Activated T-cell treated with anti-CD3 and anti-CD28 coated beads, Interleukin-2, amount 50 U/mL, for 24 hours (primary cell): ENCODE measurements around the gene MAS1L.
"Not testable (repeated sequence)": the region's sequence is repeated elsewhere in the genome, so short reads cannot be mapped to it uniquely, and the experiment has no call there.

Experiments
- DNase-seq: peaks from one replicate; pipeline ENCODE4 v3.0.0-alpha.2; 2020
- H3K27ac Mint-ChIP-seq: 2 replicates; pipeline ENCODE4 v1.8.0; 2020; ENCODE audit warnings: mild to moderate bottlenecking, mixed read lengths
- H3K27me3 Mint-ChIP-seq: 2 replicates; pipeline ENCODE4 v1.8.0; 2020; ENCODE audit warnings: mixed read lengths
- H3K36me3 Mint-ChIP-seq: 2 replicates; pipeline ENCODE4 v1.8.0; 2020; ENCODE audit warnings: low read depth, mixed read lengths
- H3K4me1 Mint-ChIP-seq: 2 replicates; pipeline ENCODE4 v1.8.0; 2020; ENCODE audit warnings: low read depth, mixed read lengths
- H3K4me3 Mint-ChIP-seq: 2 replicates; pipeline ENCODE4 v1.8.0; 2020; ENCODE audit warnings: mild to moderate bottlenecking, moderate library complexity, mixed read lengths
- H3K9me3 Mint-ChIP-seq: 2 replicates; pipeline ENCODE4 v1.8.0; 2020; ENCODE audit warnings: mixed read lengths

The MAS1L gene

GRCh38 chr6:29479560-29479959, 8.2 kb downstream of the MAS1L start:
- Mint-ChIP-seq H3K4me1 (no peaks in the 10 kb centered on the region), H3K9me3 (no peaks in the 10 kb centered on the region), H3K36me3 (no peaks in the 10 kb centered on the region), H3K27ac (no peak overlapping the region), H3K27me3 (peaks cover 23% of the 10 kb centered on the region), H3K4me3 (no peak overlapping the region)
- DNase-seq = no peak

GRCh38 chr6:29478740-29479139, 9.0 kb downstream of the MAS1L start:
- no peak overlapping the region for H3K4me3 Mint-ChIP-seq
- H3K4me1 Mint-ChIP-seq = no peaks in the 10 kb centered on the region
- H3K36me3 Mint-ChIP-seq = no peaks in the 10 kb centered on the region
- no peaks in the 10 kb centered on the region for H3K9me3 Mint-ChIP-seq
- no peak overlapping the region for H3K27ac Mint-ChIP-seq
- DNase-seq = no peak
- peaks cover 19% of the 10 kb centered on the region for H3K27me3 Mint-ChIP-seq

- H3K27me3 Mint-ChIP-seq = peaks cover 17% of the 10 kb centered on the region
- DNase-seq = no peak
- no peak overlapping the region for H3K4me3 Mint-ChIP-seq
- no peaks in the 10 kb centered on the region for H3K9me3 Mint-ChIP-seq
- no peaks in the 10 kb centered on the region for H3K4me1 Mint-ChIP-seq
- H3K36me3 Mint-ChIP-seq = no peaks in the 10 kb centered on the region
- no peak overlapping the region for H3K27ac Mint-ChIP-seq
Observed at GRCh38 chr6:29477923-29478450, 9.8 kb downstream of the MAS1L start.

GRCh38 chr6:29474996-29475395, 12.8 kb downstream of the MAS1L start:
- H3K27me3 Mint-ChIP-seq = peaks cover 23% of the 10 kb centered on the region
- no peaks in the 10 kb centered on the region for H3K9me3 Mint-ChIP-seq
- H3K36me3 Mint-ChIP-seq = no peaks in the 10 kb centered on the region
- no peak overlapping the region for H3K27ac Mint-ChIP-seq
- no peak overlapping the region for H3K4me3 Mint-ChIP-seq
- DNase-seq = no peak
- no peaks in the 10 kb centered on the region for H3K4me1 Mint-ChIP-seq

DNA sequence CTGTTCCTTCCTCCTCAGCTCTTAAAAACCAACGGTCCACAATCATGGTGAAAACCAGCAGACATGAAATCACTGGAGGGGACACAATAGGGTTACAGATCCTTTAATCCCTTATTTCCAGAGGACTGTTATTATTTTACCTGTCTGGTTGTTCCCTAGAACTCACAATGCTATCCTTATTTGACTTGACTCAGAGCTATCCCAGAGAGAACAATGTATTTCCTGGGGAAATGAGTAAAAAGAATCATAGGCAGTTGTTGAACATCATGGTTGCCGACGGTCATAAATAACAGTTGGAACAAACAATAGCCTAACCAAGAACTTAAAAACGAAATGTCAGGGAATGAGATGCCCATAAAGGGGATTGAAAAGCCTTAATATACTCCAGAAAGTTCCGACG, 21.5 kb downstream of the MAS1L start:
- H3K4me3 Mint-ChIP-seq = no peak overlapping the region
- H3K27ac Mint-ChIP-seq = no peak overlapping the region
- H3K36me3 Mint-ChIP-seq = no peaks in the 10 kb centered on the region
- DNase-seq = no peak
- peaks cover 29% of the 10 kb centered on the region for H3K27me3 Mint-ChIP-seq
- H3K4me1 Mint-ChIP-seq = no peaks in the 10 kb centered on the region
- H3K9me3 Mint-ChIP-seq = no peaks in the 10 kb centered on the region

DNA sequence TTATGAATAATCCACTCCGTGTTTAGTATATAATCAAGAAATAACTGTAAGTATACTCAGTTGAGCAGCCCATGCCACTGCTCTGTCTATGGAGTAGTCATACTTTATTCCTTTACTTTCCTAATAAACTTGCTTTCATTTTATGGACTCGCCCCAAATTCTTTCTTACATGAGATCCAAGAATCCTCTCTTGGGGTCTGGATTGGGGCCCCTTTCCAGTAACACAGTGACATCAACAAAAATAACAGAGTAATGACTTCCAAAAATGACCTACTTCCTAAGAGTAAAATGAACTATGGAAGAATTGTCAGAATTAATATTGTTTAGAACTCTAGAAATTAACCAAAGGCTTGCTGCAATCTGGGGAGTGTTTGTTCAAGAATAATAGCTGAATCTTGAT, 22.0 kb downstream of the MAS1L start:
- H3K4me3 Mint-ChIP-seq = no peak overlapping the region
- no peaks in the 10 kb centered on the region for H3K36me3 Mint-ChIP-seq
- H3K27me3 Mint-ChIP-seq = peaks cover 27% of the 10 kb centered on the region
- H3K9me3 Mint-ChIP-seq = no peaks in the 10 kb centered on the region
- no peak overlapping the region for H3K27ac Mint-ChIP-seq
- DNase-seq = no peak
- H3K4me1 Mint-ChIP-seq = no peaks in the 10 kb centered on the region

GRCh38 chr6:29465279-29465678, 22.5 kb downstream of the MAS1L start:
- no peaks in the 10 kb centered on the region for H3K4me1 Mint-ChIP-seq
- H3K36me3 Mint-ChIP-seq = no peaks in the 10 kb centered on the region
- H3K4me3 Mint-ChIP-seq = no peak overlapping the region
- no peak overlapping the region for H3K27ac Mint-ChIP-seq
- H3K27me3 Mint-ChIP-seq = peaks cover 27% of the 10 kb centered on the region
- no peaks in the 10 kb centered on the region for H3K9me3 Mint-ChIP-seq
- DNase-seq = no peak

DNA sequence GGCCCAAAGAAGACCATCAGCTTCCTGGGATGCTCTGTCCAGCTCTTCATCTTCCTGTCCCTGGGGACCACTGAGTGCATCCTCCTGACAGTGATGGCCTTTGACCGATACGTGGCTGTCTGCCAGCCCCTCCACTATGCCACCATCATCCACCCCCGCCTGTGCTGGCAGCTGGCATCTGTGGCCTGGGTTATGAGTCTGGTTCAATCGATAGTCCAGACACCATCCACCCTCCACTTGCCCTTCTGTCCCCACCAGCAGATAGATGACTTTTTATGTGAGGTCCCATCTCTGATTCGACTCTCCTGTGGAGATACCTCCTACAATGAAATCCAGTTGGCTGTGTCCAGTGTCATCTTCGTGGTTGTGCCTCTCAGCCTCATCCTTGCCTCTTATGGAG, 25.7 kb downstream of the MAS1L start:
- no peaks in the 10 kb centered on the region for H3K36me3 Mint-ChIP-seq
- H3K4me3 Mint-ChIP-seq = no peak overlapping the region
- H3K9me3 Mint-ChIP-seq = no peaks in the 10 kb centered on the region
- no peak overlapping the region for H3K27ac Mint-ChIP-seq
- DNase-seq = no peak
- no peaks in the 10 kb centered on the region for H3K4me1 Mint-ChIP-seq
- H3K27me3 Mint-ChIP-seq = peaks cover 36% of the 10 kb centered on the region

GRCh38 chr6:29461021-29461814, 26.5 kb downstream of the MAS1L start:
- Mint-ChIP-seq H3K4me1 (no peaks in the 10 kb centered on the region), H3K36me3 (no peaks in the 10 kb centered on the region), H3K27ac (no peak overlapping the region), H3K9me3 (no peaks in the 10 kb centered on the region), H3K27me3 (peaks cover 36% of the 10 kb centered on the region), H3K4me3 (no peak overlapping the region)
- no peak for DNase-seq

DNA sequence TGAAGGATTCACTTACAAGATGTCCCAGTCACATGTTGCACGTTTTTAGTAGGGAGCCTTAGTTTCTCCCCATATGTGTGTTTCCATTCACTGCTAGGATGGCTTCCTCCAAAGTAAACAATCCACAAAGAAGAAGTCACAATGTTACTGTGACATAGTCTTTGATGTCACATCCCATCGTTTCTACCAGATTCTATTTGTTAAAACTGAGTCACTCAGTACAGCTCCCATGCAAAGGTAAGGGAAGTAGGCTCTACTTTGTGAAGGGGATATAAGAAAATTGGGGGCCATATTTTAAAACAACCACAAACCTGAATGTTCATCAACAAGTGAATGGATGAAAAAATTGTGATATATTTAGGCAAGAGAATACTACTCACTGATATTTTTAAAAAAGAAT, 30.8 kb downstream of the MAS1L start, which contains the start of the genes OR11A1 and OR2H1:
Gene OR11A1, minus strand, starts transcription at position 101 of the 400 bp plus-strand sequence. CDS start 29,430 bp downstream, outside the sequence.
Gene OR2H1, plus strand, starts transcription at position 185 of the 400 bp plus-strand sequence. CDS start 4,615 bp downstream, outside the sequence.
- H3K4me3 Mint-ChIP-seq = no peak within 1 kb of the TSS
- no peaks in the 10 kb centered on the region for H3K9me3 Mint-ChIP-seq
- H3K4me1 Mint-ChIP-seq = no peaks in the 10 kb centered on the region
- no peak within 1 kb of the TSS for H3K27ac Mint-ChIP-seq
- H3K36me3 Mint-ChIP-seq = no peaks in the 10 kb centered on the region
- DNase-seq = no peak
- H3K27me3 Mint-ChIP-seq = peaks cover 24% of the 10 kb centered on the region

GRCh38 chr6:29451471-29452193, 36.1 kb downstream of the MAS1L start:
- peaks cover 57% of the 10 kb centered on the region for H3K27me3 Mint-ChIP-seq
- DNase-seq = no peak

GRCh38 chr6:29447670-29448069, 40.1 kb downstream of the MAS1L start:
- H3K9me3 Mint-ChIP-seq = peaks cover 11% of the 10 kb centered on the region
- no peaks in the 10 kb centered on the region for H3K36me3 Mint-ChIP-seq
- H3K27me3 Mint-ChIP-seq = peaks cover 83% of the 10 kb centered on the region
- no peaks in the 10 kb centered on the region for H3K4me1 Mint-ChIP-seq
- H3K4me3 Mint-ChIP-seq = no peak overlapping the region
- DNase-seq = no peak
- H3K27ac Mint-ChIP-seq = no peak overlapping the region

More at GRCh38 chr6:29451471-29452193, 36.1 kb downstream of the MAS1L start:
- Mint-ChIP-seq H3K9me3 (peaks cover 7% of the 10 kb centered on the region), H3K36me3 (no peaks in the 10 kb centered on the region), H3K4me1 (no peaks in the 10 kb centered on the region), H3K27ac (no peak overlapping the region), H3K4me3 (no peak overlapping the region)

GRCh38 chr6:29444031-29444430, 43.7 kb downstream of the MAS1L start:
- H3K9me3 Mint-ChIP-seq, H3K4me3 Mint-ChIP-seq, H3K27ac Mint-ChIP-seq, H3K4me1 Mint-ChIP-seq, H3K36me3 Mint-ChIP-seq, DNase-seq: not testable (repeated sequence)
- H3K27me3 Mint-ChIP-seq = peaks cover 76% of the 10 kb centered on the region

DNA sequence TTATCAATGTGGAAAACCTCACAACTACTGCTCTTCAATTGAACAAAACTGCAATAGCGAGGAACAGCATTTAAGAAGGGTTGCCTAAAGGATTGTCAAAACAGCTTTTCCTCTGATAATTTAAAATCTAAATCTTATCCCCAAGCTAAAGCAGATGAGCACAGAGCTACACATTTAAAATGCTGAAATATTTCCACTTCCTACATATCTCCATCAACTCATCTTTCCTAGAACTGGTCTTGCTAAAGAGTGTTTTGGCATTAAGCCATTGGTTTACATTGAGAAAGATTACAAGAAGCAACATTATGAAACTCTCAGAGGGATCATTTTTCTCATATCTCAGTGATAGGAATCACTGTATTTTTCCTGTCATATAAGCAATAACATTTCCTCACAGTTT, 45.0 kb downstream of the MAS1L start:
- H3K4me3 Mint-ChIP-seq = no peak overlapping the region
- H3K36me3 Mint-ChIP-seq = no peaks in the 10 kb centered on the region
- no peak for DNase-seq
- H3K27me3 Mint-ChIP-seq = peaks cover 69% of the 10 kb centered on the region
- H3K27ac Mint-ChIP-seq = no peak overlapping the region
- H3K9me3 Mint-ChIP-seq = peaks cover 3% of the 10 kb centered on the region
- no peaks in the 10 kb centered on the region for H3K4me1 Mint-ChIP-seq

- H3K4me3 Mint-ChIP-seq = no peak within 1 kb of the TSS
- H3K36me3 Mint-ChIP-seq = no peaks in the 10 kb centered on the region
- H3K27me3 Mint-ChIP-seq = peaks cover 62% of the 10 kb centered on the region
- no peak for DNase-seq
- H3K9me3 Mint-ChIP-seq = no peaks in the 10 kb centered on the region
- no peak within 1 kb of the TSS for H3K27ac Mint-ChIP-seq
- no peaks in the 10 kb centered on the region for H3K4me1 Mint-ChIP-seq
Observed at GRCh38 chr6:29439006-29439405, 48.8 kb downstream of the MAS1L start, which contains the start of gene OR10C1. OR10C1 (plus strand) TSS chr6:29439306; CDS start chr6:29440016, 710 bp downstream.
